SK-N-SH treated with all-trans-retinoic acid at 6 μM for 48 hours (cell line): ENCODE results near the gene ARHGAP26.

Experiments used
- ATAC-seq: fragments of 200-7000 bp; cut with Tn5 transposase; 3 replicates; pipeline ENCODE4 v1.9.1; 2020; ENCODE audit warnings: mild to moderate bottlenecking, moderate library complexity
- ARNTL ChIP-seq: fragments of 450-650 bp; formaldehyde crosslinking; IDR thresholded peaks from 2 replicates; pipeline ENCODE4 v1.5.0; 2020; ENCODE audit warnings: low read depth, mild to moderate bottlenecking, moderate library complexity, borderline replicate concordance
- BACH2 ChIP-seq: fragments of 250-450 bp; sonication (Bioruptor Pico); IDR thresholded peaks from 2 replicates; pipeline ENCODE4 v1.9.0; 2021; ENCODE audit warnings: mild to moderate bottlenecking, borderline replicate concordance
- CSDC2 ChIP-seq: fragments of 250-450 bp; sonication (Bioruptor Pico); IDR thresholded peaks from 2 replicates; pipeline ENCODE4 v1.5.0; 2020; ENCODE audit warnings: mild to moderate bottlenecking, moderate library complexity
- CSRNP3 ChIP-seq: fragments of 250-450 bp; sonication (Bioruptor Pico); IDR thresholded peaks from 2 replicates; pipeline ENCODE4 v1.5.1; 2021; ENCODE audit warnings: mild to moderate bottlenecking, moderate library complexity
- ESRRG ChIP-seq: fragments of 250-450 bp; sonication (Bioruptor Pico); IDR thresholded peaks from 2 replicates; pipeline ENCODE4 v1.6.1; 2021; ENCODE audit warnings: mild to moderate bottlenecking
- GLIS3 ChIP-seq: fragments of 250-450 bp; sonication (Bioruptor Pico); IDR thresholded peaks from 2 replicates; pipeline ENCODE4 v1.5.0; 2020; ENCODE audit warnings: mild to moderate bottlenecking, moderate library complexity
- ISL1 ChIP-seq: fragments of 250-450 bp; sonication (Bioruptor Pico); IDR thresholded peaks from 2 replicates; pipeline ENCODE4 v2.1.2; 2022; ENCODE audit warnings: mild to moderate bottlenecking, moderate library complexity
- OSR1 ChIP-seq: fragments of 250-450 bp; sonication (Bioruptor Pico); IDR thresholded peaks from 2 replicates; pipeline ENCODE4 v1.8.0; 2022; ENCODE audit warnings: moderate library complexity, mild to moderate bottlenecking, inconsistent platforms
- POU6F1 ChIP-seq: fragments of 250-450 bp; sonication (Bioruptor Pico); IDR thresholded peaks from 2 replicates; pipeline ENCODE4 v1.8.0; 2021; ENCODE audit warnings: low read depth, mild to moderate bottlenecking, moderate library complexity, borderline replicate concordance
- PPARA ChIP-seq: fragments of 250-450 bp; sonication (Bioruptor Pico); IDR thresholded peaks from 2 replicates; pipeline ENCODE4 v1.5.0; 2020; ENCODE audit warnings: mild to moderate bottlenecking, borderline replicate concordance
- RARB ChIP-seq: fragments of 250-450 bp; sonication (Bioruptor Pico); IDR thresholded peaks from 2 replicates; pipeline ENCODE4 v1.8.0; 2021; ENCODE audit warnings: mild to moderate bottlenecking, moderate library complexity
- SNAI2 ChIP-seq: fragments of 250-450 bp; sonication (Bioruptor Pico); IDR thresholded peaks from 2 replicates; pipeline ENCODE4 v1.5.0; 2020; ENCODE audit warnings: mild to moderate bottlenecking, moderate library complexity
- TCF4 ChIP-seq: fragments of 250-450 bp; sonication (Bioruptor Pico); IDR thresholded peaks from 2 replicates; pipeline ENCODE4 v1.8.0; 2021; ENCODE audit warnings: mild to moderate bottlenecking, moderate library complexity, borderline replicate concordance
- TOX ChIP-seq: fragments of 250-450 bp; sonication (Bioruptor Pico); IDR thresholded peaks from 2 replicates; pipeline ENCODE4 v1.8.0; 2021; ENCODE audit warnings: mild to moderate bottlenecking, moderate library complexity, borderline replicate concordance
- ZC3H10 ChIP-seq: fragments of 250-450 bp; sonication (Bioruptor Pico); IDR thresholded peaks from 2 replicates; pipeline ENCODE4 v1.5.1; 2021; ENCODE audit warnings: mild to moderate bottlenecking, moderate library complexity
- ZFP3 ChIP-seq: fragments of 250-450 bp; sonication (Bioruptor Pico); IDR thresholded peaks from 2 replicates; pipeline ENCODE4 v1.5.0; 2020; ENCODE audit warnings: mild to moderate bottlenecking, moderate library complexity
- ZFP30 ChIP-seq: fragments of 450-650 bp; formaldehyde crosslinking; IDR thresholded peaks from 2 replicates; pipeline ENCODE4 v1.5.0; 2022; ENCODE audit warnings: mild to moderate bottlenecking, moderate library complexity
- ZNF565 ChIP-seq: fragments of 450-650 bp; formaldehyde crosslinking; conservative IDR thresholded peaks from 2 replicates; pipeline ENCODE4 v1.5.0; 2020; ENCODE audit warnings: low read depth, mild to moderate bottlenecking, moderate library complexity
- ZNF70 ChIP-seq: fragments of 450-650 bp; formaldehyde crosslinking; IDR thresholded peaks from 2 replicates; pipeline ENCODE4 v1.5.0; 2020; ENCODE audit warnings: mild to moderate bottlenecking, moderate library complexity
- ZNF8 ChIP-seq: fragments of 450-650 bp; formaldehyde crosslinking; IDR thresholded peaks from 2 replicates; pipeline ENCODE4 v1.5.0; 2020; ENCODE audit warnings: mild to moderate bottlenecking, moderate library complexity
- TF ChIP-seq, protein P1 (sequence below): fragments of 250-450 bp; sonication (Bioruptor Pico); IDR thresholded peaks from 2 replicates; pipeline ENCODE4 v1.5.1; 2020; ENCODE audit warnings: low read depth, mild to moderate bottlenecking, moderate library complexity
- TF ChIP-seq, protein P2 (sequence below): fragments of 250-450 bp; sonication (Bioruptor Pico); IDR thresholded peaks from 2 replicates; pipeline ENCODE4 v1.8.0; 2020; ENCODE audit warnings: mild to moderate bottlenecking, moderate library complexity, borderline replicate concordance

ARHGAP26 gene

DNA sequence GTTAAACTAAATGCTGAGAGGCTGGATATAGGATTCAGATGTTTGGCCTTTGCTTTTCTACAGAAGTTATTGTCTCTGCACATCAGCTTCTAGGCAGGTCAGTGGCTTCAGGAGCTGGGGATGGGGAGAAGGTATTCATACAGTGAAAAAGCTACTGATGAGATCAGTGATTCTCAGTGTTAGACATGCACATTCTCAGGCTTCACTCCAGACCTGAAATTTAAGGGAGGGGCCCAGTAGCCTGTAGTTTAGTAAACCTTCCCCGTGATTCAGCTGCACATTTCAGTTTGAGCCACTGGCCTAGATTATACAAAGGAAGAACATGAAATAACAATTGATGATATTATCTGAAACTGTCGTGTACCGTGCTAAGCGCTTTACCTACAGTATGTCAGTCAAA lies 127.2 kb downstream of the ARHGAP26 start:
- TF ChIP-seq ZNF565: no peak
- no peak for TF ChIP-seq ESRRG (CRISPR knock-in tag)
- TF ChIP-seq ARNTL (CRISPR knock-in tag): no peak
- TF ChIP-seq ISL1 (CRISPR knock-in tag): no peak
- TF ChIP-seq ZFP30 (CRISPR knock-in tag): no peak
- TF ChIP-seq RARB (CRISPR knock-in tag): no peak
- TF ChIP-seq OSR1 (CRISPR knock-in tag): no peak
- TF ChIP-seq ZFP3 (CRISPR knock-in tag): no peak
- TF ChIP-seq, all 23 proteins: peak for 0
- no peak for ATAC-seq

DNA sequence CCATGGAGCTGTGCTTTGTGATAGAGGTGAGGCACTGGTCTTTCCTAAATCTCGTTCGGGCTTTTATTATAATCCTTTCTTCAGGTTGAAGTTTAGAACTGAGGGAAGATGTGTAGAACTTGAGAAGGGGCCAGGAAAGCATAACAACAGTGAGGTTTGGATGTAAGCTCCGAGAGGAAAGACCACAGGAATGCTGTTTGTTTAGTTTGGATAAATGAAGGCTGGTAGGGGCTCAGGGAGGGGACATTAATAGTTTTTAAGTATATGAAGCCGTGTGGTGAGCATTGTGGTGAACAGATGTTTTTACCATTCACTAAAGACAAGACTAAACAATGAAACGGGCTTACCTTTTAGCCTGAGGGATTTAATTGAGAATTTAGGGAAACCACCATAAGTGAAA lies 130.8 kb downstream of the ARHGAP26 start:
- TF ChIP-seq ZC3H10 (CRISPR knock-in tag) (no peak), ZNF70 (CRISPR knock-in tag) (0 out of 2 replicates have a peak, but pooled peaks have one; percentile 12)
- TF ChIP-seq, all 23 proteins: peak for 1
- ATAC-seq: no peak

DNA sequence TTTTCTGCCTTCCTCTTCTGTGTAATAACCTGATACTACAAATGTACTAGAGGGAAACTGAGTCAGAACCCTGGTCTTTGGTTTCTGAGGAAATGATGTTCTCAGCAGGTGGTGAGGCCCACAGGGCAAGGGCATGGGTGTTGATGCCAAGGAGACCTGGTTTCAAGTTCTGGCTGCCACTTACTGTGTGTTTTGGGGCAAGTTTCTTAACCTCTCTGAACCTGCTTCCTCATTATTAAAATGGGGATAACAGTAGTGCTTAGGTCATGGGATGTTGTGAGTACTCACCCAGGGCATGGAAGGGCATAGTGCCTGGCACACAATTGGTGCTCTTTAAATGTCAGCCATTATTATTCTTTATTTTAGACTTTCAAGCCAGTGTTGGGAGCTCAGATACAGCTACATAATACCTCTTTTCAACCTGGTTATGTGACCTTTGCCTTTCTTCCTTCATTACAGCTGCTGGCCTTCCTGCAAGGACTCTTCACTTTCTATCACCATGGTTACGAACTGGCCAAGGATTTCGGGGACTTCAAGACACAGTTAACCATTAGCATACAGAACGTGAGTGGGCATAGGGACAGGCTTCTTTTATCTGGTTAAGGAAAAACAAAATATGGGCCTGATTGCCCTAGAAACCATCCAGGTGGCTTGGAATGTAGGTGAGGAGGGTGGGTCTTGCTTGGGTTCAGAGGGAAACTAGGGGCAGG lies 131.5 kb downstream of the ARHGAP26 start:
- ATAC-seq: no peak
- no peak for TF ChIP-seq OSR1 (CRISPR knock-in tag)
- TF ChIP-seq, protein P1, sequence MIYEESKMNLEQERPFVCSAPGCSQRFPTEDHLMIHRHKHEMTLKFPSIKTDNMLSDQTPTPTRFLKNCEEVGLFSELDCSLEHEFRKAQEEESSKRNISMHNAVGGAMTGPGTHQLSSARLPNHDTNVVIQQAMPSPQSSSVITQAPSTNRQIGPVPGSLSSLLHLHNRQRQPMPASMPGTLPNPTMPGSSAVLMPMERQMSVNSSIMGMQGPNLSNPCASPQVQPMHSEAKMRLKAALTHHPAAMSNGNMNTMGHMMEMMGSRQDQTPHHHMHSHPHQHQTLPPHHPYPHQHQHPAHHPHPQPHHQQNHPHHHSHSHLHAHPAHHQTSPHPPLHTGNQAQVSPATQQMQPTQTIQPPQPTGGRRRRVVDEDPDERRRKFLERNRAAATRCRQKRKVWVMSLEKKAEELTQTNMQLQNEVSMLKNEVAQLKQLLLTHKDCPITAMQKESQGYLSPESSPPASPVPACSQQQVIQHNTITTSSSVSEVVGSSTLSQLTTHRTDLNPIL: no peak
- no peak for TF ChIP-seq TOX
- TF ChIP-seq RARB (CRISPR knock-in tag): no peak
- TF ChIP-seq PPARA (CRISPR knock-in tag): no peak
- no peak for TF ChIP-seq ESRRG (CRISPR knock-in tag)
- TF ChIP-seq GLIS3 (CRISPR knock-in tag): no peak
- no peak for TF ChIP-seq BACH2 (CRISPR knock-in tag)
- no peak for TF ChIP-seq ZFP30 (CRISPR knock-in tag)
- TF ChIP-seq ISL1 (CRISPR knock-in tag): no peak
- no peak for TF ChIP-seq TCF4

GRCh38 chr5:142902186-142902965 lies 132.2 kb downstream of the ARHGAP26 start:
- no peak for ATAC-seq
- no peak for TF ChIP-seq BACH2 (CRISPR knock-in tag)
- no peak for TF ChIP-seq ZNF8 (CRISPR knock-in tag)
- no peak for TF ChIP-seq TCF4
- TF ChIP-seq TOX: no peak

GRCh38 chr5:142904416-142904815 lies 134.2 kb downstream of the ARHGAP26 start:
- no peak for ATAC-seq
- TF ChIP-seq CSDC2: no peak
- no peak for TF ChIP-seq CSRNP3
- TF ChIP-seq ZFP30 (CRISPR knock-in tag): no peak
- TF ChIP-seq ZNF565: no peak
- no peak for TF ChIP-seq TOX
- no peak for TF ChIP-seq ESRRG (CRISPR knock-in tag)
- no peak for TF ChIP-seq BACH2 (CRISPR knock-in tag)
- TF ChIP-seq, protein P2, sequence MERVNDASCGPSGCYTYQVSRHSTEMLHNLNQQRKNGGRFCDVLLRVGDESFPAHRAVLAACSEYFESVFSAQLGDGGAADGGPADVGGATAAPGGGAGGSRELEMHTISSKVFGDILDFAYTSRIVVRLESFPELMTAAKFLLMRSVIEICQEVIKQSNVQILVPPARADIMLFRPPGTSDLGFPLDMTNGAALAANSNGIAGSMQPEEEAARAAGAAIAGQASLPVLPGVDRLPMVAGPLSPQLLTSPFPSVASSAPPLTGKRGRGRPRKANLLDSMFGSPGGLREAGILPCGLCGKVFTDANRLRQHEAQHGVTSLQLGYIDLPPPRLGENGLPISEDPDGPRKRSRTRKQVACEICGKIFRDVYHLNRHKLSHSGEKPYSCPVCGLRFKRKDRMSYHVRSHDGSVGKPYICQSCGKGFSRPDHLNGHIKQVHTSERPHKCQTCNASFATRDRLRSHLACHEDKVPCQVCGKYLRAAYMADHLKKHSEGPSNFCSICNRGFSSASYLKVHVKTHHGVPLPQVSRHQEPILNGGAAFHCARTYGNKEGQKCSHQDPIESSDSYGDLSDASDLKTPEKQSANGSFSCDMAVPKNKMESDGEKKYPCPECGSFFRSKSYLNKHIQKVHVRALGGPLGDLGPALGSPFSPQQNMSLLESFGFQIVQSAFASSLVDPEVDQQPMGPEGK (CRISPR knock-in tag): no peak
- TF ChIP-seq TCF4: no peak
- TF ChIP-seq POU6F1 (CRISPR knock-in tag): no peak
- no peak for TF ChIP-seq PPARA (CRISPR knock-in tag)
- no peak for TF ChIP-seq ZNF70 (CRISPR knock-in tag)
- no peak for TF ChIP-seq ZC3H10 (CRISPR knock-in tag)
- TF ChIP-seq OSR1 (CRISPR knock-in tag): no peak
- no peak for TF ChIP-seq ARNTL (CRISPR knock-in tag)
- no peak for TF ChIP-seq SNAI2 (CRISPR knock-in tag)
- TF ChIP-seq ZFP3 (CRISPR knock-in tag): no peak
- no peak for TF ChIP-seq ZNF8 (CRISPR knock-in tag)
